ENCODE results near the gene MTR.

The MTR gene

DNA sequence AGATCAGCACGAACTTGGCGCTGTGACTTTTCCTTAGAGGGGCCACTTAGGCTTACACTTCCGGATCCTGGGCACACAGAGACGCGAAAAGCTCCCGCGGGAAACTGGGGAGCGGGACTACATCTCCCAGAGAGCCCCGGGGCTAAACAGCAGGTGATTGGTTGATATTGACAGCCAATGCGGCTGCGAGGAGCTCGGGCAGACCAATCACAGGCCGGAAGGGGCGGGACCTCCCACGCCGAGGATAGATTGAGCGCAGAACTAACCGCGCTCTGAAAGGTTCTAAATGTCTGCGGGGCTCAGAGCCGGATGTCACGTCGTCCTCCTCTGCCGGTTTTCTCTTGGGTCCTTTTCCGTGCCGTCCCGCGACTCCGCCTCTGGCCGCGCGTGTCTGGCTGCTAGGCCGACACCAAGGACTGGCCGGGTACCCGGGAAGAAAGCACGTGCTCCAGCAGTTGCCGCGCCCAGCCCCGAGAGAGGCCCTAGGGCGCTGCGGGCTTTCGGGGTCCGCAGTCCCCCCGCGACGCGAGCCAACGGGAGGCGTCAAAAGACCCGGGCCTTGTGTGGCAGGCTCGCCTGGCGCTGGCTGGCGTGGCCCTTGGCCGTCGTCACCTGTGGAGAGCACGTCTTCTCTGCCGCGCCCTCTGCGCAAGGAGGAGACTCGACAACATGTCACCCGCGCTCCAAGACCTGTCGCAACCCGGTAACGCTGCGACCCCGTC is at the start of gene MTR:
Gene MTR, plus strand, starts transcription at position 258 of the 722 bp plus-strand sequence. Its CDS starts 412 bp downstream, at position 670.
- DNase-seq: peak; percentile 68 to 99 (median 96)

DNA sequence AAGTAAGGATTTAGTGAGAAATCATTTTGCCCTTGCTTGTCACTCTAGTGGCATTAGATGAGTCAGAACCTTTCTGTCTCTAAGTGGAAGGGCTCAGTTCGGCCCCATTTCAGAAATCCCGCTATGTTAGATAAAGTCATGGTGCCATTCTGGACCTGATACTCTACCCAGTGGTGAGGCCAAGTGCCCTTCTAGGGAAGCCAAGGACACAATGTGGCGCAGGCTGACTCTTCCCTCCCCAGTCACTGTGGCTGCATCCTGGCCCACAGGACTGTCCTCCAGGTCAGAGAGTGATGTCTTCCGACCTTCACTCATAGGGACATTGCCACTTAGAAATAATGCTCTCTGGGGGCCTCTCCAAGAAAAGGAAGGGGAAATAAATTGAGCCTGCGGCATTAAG is 48.3 kb upstream of the MTR start:
- DNase-seq: no peak

DNA sequence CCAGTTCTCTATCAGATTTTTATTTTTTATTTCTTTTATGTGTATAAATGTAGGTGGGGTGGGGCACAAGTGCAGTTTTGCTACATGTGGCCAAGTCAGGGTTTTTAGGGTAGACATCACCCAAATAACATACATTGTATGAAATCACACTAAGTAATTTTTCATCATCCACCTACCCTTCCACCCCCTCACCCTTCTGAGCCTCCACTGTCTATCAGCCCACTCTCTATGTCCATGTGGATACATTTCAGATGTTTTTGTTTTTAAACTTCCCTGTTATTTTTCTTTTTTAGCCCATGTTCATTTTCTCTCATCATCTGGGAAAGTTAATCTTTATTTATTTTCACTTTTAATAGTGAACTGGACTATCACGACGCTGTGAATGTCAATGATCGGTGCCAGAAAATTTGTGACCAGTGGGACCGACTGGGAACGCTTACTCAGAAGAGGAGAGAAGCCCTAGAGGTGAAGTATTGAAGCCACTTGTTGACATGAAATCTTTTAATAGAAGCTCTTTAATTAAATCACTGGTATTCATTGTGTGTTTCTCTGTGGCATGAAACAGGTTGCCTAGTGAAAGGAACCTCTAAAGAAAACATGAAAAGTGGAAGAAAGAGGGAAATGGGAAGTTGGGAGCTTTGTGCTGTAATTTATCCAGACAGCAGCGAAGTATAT is 47.6 kb upstream of the MTR start:
- no peak for DNase-seq

DNA sequence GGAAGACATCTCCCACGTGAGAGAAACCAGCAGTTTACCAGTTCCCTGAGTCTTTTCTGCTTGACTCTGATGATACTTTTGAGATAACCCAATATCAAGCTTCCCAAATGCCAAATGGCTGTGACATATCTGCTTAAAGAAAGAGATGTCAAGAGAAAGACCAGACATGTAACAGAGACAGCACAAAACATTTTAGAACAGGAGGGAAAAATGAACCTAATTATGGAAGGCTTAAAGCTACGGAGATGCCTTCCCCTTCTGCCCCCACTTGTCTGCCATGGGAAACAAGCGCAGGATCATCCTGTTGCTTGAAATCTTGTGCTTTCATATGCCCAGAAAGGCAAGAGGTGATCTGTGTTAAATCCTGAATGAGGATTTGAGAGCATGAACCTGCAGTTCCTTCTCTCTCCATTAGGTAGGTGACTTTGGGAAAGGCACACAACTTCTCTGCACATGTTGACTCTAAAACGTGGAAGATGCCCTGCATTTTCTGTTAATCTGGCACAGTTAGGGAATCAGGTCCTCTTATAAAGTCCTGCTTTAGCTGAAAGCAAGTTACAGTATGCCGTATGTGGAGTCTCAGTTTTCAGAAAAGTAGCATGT is 46.7 kb upstream of the MTR start:
- DNase-seq: no peak

DNA sequence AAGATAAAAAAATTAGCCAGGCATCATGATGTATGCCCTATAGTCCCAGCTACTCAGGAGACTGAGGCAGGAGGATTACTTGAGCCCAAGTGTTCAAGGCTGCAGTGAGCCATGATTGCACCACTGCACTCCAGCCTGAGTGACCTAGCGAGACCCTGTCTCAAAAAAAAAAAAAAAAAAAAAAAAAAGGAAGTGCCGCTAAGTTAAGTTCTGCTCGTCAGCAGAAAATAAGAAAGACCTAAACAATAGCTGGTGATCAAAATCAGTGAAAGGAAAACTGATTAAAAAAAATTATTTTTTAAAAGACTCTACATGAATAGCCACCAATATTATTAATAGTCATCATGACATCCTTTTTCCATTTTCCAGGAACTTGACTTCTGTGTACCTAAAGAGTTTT is 44.2 kb upstream of the MTR start:
- DNase-seq: no peak

DNA sequence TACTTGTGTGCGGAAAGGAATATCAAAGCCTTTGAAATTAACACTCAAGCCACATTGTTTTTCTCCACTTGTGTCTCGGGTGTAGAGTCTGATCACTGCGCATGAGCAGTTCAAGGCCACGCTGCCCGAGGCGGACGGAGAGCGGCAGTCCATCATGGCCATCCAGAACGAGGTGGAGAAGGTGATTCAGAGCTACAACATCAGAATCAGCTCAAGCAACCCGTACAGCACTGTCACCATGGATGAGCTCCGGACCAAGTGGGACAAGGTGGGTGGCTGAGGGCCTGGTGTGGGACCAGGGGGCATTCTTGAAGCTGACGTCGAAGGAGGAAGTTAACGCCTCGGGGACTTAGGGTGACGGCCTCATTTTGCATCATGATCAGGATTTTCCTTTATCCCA is 43.7 kb upstream of the MTR start:
- no peak for DNase-seq

DNA sequence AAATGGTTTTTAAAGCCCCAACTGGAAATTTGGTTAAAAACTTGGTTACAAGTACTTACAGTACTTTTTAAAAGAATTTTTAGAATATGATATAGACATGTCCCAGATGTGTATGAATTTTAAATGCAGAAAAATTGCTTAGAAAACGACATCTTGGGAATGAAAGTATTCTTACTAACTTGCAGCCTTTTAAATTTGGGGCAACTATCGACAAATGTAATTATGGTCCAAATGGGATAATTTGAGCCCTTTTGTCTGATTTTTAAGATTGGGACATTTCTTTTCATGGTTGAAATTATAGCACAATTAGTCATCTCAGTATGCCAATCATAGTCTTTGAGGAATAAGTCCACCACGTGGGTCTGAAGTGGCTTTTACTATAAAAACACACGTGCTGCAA is 43.2 kb upstream of the MTR start:
- DNase-seq: no peak

DNA sequence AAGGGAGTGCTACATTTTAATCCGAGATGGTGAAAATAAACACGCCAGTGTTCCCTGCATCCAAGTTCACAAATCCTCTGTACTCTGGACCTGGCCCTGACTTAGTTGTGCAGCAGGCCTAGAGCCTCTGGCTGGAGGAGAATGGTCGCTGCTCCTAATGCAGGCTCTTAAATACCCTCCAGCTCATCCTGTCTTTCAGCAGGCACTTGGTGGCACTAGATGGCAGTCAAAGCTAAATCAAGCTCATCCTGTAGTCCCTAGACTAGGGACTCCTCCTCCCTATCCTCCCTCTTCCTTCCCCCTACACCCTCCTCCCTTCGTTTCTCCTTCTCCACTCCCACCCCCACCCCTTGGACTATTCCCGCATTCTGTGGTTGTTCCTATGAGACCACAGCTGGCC is 41.6 kb upstream of the MTR start:
- peak in 1 of 51 donors; percentile 12 for DNase-seq

DNA sequence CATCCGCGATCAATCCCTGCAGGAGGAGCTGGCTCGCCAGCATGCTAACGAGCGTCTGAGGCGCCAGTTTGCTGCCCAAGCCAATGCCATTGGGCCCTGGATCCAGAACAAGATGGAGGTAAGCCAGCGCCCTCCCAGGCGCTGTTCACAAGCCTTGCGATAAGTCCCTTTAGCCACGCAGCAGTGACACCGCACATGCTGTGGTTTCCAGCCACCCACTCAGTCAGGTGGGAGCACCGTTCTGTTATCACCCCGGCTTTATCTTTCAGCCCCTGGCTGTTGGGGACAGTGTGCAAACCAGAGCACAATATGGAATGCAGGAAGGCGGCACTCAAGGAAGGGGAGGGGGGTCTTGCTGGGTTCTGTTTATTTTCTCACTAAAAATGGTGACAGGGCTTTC is 41.1 kb upstream of the MTR start:
- DNase-seq: no peak

DNA sequence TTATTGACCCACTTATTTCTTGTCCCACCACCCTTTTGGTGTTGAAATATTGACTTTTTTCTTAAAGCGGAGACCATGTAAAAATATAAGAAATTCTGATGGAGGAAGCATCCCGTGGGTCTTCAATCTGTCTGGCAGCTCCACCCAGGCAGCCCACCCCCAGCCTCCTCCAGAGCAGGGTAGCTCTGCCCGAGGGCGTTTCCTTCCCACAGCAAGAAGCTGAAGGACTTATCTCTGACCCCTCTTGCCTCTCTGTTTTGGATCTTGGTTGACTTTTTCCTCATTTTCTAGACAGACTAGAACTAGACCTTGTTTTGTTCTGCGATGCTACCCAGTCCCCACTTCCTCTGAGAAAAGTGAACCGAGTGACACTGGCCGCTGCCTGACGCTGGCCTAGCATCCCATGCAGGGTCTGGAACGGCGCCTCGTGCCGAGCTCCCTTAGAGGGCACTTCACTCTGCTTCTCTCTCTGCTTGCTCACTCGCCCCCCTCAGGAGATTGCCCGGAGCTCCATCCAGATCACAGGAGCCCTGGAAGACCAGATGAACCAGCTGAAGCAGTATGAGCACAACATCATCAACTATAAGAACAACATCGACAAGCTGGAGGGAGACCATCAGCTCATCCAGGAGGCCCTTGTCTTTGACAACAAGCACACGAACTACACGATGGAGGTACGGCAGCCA is 40.4 kb upstream of the MTR start:
- DNase-seq: no peak

DNA sequence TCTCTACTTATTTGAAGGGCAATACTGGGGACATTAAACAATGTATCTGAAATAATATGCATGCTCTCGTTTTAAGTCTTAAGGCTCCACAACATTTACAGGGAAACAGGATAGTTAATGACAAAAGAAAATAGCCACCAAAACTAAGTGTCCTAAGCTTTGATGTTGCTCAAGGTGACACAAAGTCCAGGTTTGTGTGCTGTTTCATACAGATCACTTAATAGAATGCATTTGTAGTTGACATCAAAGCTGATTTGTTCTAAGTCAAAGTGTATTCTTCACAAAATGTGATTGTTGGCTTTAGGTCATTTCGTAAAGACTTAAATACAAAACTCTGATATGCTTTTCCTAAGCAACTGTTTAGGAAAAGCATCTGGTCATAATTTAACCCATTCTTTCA is 37.5 kb upstream of the MTR start:
- no peak for DNase-seq

DNA sequence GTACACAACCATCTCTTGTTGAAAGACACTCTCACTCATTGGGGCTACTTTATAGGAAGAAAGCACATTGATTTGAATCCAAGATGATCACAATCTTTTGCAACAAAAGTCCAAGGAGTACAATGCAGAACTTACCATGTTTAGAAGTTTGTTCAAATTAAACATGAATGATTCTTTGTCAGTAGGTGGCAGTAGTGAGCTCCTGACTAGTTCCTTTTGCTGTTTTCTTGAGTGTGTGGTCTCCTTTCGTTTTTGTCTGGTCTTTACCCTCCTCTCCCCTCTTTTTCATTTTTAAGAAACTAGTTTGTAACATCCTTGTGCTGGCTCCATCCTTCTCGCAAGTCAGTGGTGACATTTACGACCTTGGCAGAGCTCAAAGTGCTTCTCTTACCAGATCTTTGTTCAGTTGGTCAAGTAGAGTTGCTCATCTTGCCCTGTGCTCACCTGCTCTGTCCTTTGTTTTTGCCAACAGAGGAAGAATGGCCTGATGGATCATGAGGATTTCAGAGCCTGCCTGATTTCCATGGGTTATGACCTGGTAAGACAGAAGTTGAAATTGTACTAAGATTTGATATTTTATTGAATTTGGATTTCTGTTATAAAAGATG is 35.7 kb upstream of the MTR start:
- DNase-seq: peak in 1 of 51 donors; percentile 33

DNA sequence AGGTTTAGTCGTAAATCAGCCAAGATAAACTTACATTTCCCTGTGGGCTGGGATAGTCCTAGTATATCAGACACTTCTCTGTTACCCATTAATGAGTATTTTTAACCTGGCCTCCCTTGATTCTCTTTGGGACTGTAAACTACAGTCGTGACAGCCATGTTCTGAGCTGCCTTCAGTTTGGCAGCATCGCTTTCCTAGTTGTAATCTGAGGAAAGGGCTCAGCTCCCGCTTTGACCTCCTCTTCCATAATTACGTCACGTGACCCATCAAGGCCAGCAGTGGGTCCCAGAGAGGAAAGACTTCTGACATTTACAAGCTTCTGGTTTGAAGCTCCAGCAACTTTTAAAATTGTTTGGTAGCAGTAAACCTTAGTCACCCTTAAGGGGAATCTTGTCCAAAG is 34.6 kb upstream of the MTR start:
- DNase-seq: no peak

DNA sequence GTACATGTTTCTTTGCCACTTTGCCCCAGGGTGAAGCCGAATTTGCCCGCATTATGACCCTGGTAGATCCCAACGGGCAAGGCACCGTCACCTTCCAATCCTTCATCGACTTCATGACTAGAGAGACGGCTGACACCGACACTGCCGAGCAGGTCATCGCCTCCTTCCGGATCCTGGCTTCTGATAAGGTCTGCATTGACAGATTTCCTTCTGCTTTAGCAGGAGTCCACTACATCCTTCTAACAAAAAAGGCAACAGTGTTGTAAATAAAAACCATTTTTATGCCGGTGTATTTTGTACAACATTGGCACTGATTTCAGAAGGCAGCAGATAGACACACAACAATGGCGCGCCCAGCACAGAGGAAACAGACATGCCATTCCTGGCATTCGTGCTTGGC is 34.1 kb upstream of the MTR start:
- DNase-seq: no peak

DNA sequence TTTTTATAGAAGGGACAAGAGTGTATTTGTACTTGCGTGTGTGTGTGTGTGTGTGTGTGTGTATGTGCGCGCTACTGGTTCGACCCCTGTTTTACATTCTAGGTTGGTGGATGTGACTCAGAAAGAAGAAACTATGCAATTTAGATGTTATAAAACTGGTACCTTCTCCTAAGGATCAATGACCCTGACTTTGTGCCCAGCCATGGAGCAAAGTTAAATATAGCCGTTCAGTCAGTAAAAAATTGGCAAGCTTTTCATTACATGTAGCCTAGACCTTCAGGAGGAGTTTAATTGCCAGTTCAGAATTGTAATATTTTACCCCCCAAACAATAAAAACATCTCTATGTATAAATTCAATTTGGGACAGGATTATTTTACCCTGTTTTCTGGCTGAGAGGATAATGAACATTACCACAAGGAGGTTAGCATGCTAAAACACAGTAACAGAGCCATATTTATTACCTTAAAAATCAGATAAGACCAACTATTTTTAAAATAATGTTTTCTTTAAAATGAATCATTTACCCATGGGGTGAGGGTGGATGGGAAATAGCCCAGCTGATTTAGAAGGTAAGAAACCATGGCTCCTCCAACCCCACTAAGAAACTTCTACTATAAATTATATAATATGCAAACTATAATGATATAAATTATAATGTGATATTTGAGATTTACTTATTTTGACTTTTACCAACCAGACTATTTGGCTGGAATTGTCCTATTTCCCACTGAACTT is 33.5 kb upstream of the MTR start:
- DNase-seq: no peak

DNA sequence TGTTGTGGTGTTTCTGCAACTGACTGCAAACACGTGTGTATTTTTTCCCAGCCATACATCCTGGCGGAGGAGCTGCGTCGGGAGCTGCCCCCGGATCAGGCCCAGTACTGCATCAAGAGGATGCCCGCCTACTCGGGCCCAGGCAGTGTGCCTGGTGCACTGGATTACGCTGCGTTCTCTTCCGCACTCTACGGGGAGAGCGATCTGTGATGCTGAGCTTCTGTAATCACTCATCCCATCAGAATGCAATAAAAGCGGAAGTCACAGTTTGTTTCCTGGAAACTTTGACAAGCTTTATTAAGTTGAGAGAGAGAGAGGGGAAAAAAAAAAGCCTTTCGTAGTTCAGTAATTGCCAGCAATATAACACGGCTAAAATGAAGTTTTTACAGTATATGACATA is 32.7 kb upstream of the MTR start:
- no peak for DNase-seq

DNA sequence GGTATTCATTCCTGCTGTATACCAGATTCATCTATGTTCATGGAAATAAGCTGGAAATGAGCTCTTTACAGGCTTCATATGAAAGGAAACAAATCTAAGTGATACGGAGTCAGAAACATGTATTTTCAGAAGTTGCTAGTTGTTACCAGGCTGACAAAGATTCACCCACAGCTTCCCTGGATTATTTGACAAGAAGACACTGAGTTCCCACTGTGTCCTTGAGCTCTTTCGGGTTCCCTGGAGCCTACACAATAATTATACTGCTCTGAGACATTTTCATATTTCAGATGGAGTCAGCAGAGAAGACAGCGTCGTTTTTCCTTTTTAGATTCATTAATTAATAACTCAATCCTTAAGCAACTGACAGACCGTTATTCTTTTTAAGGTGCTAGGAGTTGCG is 29.3 kb upstream of the MTR start:
- peak in 1 of 51 donors; percentile 23 for DNase-seq

DNA sequence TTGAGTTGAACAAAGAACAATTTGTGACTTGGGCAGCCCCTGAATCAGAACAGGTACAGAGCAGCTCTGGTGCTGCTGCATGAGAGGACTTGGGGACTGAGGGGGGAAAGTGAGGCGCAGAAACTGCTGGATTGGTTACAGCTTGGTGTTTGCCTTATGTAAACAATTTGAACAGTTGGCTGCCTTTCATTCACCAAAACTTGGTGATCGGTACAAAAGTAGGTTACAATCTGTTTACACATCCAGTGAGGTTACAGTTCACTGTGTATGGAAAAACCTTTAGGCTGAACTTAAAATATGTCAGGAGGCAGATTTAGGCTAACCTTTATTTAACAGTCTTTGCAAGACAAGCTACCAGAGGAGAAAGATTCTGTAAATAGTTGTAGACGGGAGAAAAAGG is 28.6 kb upstream of the MTR start:
- no peak for DNase-seq

DNA sequence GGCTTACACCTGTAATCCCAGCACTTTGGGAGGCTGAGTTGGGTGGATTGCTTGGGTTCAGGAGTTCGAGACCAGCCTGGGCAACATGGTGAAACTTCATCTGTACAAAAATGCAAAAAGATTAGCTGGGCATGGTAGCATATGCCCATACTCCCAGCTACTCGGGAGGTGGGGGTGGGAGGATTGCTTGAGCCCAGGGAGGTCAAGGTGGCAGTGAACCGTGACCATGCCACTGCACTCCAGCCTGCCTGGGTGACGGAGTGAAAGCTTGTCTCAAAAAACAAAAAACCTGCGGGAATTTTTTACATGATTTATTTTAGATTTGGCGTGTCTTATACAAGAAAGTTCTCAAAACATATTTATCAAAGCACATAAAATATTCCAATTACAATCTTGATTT is 27.8 kb upstream of the MTR start:
- no peak for DNase-seq

DNA sequence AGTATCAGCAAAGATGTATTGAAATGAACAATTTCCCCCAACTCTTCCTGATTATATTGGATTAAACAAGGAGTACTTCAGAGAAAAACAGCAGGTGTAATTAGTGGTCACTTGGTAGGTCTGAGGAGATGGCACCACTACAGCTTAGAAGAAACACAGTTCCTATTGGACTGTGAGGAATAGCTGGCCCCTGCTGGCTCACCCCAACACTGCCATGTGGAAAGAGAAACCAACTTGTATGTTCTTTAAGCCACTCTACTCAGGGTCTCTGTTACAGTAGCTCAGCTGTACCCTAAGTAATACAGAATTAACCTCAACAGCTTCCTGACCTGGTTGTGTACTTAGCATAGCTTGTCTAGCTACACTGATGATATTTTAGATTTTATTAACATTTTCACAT is 26.5 kb upstream of the MTR start:
- no peak for DNase-seq

DNA sequence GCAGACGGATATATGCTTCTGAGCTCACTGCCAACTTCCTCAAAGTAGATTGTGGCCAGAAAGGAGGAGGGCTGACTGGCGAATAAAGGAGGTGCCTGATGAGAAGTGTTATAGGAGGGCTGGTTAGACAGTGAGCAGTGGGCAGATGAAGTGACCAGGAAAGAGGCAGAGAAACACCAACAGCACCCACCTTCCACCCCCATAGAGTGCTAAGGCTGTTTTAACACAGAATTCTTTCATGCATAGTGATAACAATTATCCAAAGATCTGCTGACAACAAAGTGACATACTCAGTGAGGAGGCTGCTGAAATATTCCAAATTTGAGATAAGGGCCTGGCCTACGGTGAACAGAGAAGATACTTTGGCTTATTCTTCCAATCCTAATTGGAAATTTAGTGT is 21.2 kb upstream of the MTR start:
- no peak for DNase-seq

Data from hypothalamus (tissue), 51 donors.